H9 (cell line): ENCODE results near the gene ATP13A4. TPM values are rescaled to one million over a fixed set of nuclear protein-coding genes. Genes with fewer than 3 reads are reported as not detected.

Experiments
- DNase-seq: peaks from one replicate; pipeline ENCODE4 v3.0.0-alpha.2; 2017
- H2AFZ ChIP-seq: one replicate; pipeline ENCODE4 v1.6.1; 2013; ENCODE audit warnings: mild to moderate bottlenecking, low read length, control low read depth, moderate library complexity
- H2AK5ac ChIP-seq: 2 replicates; pipeline ENCODE4 v1.6.1; 2013; ENCODE audit warnings: low read length, control low read depth, mixed read lengths; ENCODE audit not compliant: insufficient read length
- H2BK120ac ChIP-seq: one replicate; pipeline ENCODE4 v1.6.1; 2013; ENCODE audit warnings: low read depth, mild to moderate bottlenecking, low read length, control low read depth, inconsistent platforms; ENCODE audit not compliant: poor library complexity, severe bottlenecking
- H2BK12ac ChIP-seq: 2 replicates; pipeline ENCODE4 v1.6.1; 2013; ENCODE audit warnings: low read length, control low read depth, mixed read lengths, low read depth; ENCODE audit not compliant: insufficient read length
- H2BK15ac ChIP-seq: 2 replicates; pipeline ENCODE4 v1.6.1; 2013; ENCODE audit warnings: low read depth, low read length, control low read depth
- H2BK20ac ChIP-seq: one replicate; pipeline ENCODE4 v1.6.1; 2013; ENCODE audit warnings: low read depth, mild to moderate bottlenecking, low read length, control low read depth, inconsistent platforms; ENCODE audit not compliant: poor library complexity, severe bottlenecking
- H2BK5ac ChIP-seq: 2 replicates; pipeline ENCODE4 v1.6.1; 2013; ENCODE audit warnings: low read length, control low read depth, mixed read lengths; ENCODE audit not compliant: insufficient read length
- H3K14ac ChIP-seq: 2 replicates; pipeline ENCODE4 v1.6.1; 2013; ENCODE audit warnings: low read length, control low read depth; ENCODE audit not compliant: insufficient read depth
- H3K18ac ChIP-seq: 2 replicates; pipeline ENCODE4 v1.6.1; 2013; ENCODE audit warnings: low read depth, mild to moderate bottlenecking, mixed read lengths, low read length, control low read depth; ENCODE audit not compliant: insufficient read length
- H3K23ac ChIP-seq: 2 replicates; pipeline ENCODE4 v1.6.1; 2013; ENCODE audit warnings: low read length, control low read depth, mixed read lengths, low read depth; ENCODE audit not compliant: insufficient read length
- H3K23me2 ChIP-seq: 2 replicates; pipeline ENCODE4 v1.6.1; 2013; ENCODE audit warnings: low read depth, mild to moderate bottlenecking, mixed read lengths, low read length, control low read depth; ENCODE audit not compliant: insufficient read length, poor library complexity, severe bottlenecking
- H3K27ac ChIP-seq: 2 replicates; pipeline ENCODE4 v1.5.1; 2013; ENCODE audit warnings: low read length, control low read depth, mixed read lengths, low read depth; ENCODE audit not compliant: insufficient read length
- H3K27me3 ChIP-seq: 2 replicates; pipeline ENCODE4 v1.6.1; 2013; ENCODE audit warnings: low read length, control low read depth, inconsistent platforms; ENCODE audit not compliant: insufficient read depth
- H3K4ac ChIP-seq: 2 replicates; pipeline ENCODE4 v1.6.1; 2013; ENCODE audit warnings: low read depth, mild to moderate bottlenecking, control low read depth, inconsistent platforms, low read length, moderate library complexity
- H3K4me1 ChIP-seq: 2 replicates; pipeline ENCODE4 v1.6.1; 2013; ENCODE audit warnings: low read length, control low read depth, inconsistent platforms; ENCODE audit not compliant: insufficient read depth
- H3K4me2 ChIP-seq: 2 replicates; pipeline ENCODE4 v1.6.1; 2013; ENCODE audit warnings: low read length, control low read depth, mixed read lengths; ENCODE audit not compliant: insufficient read length, insufficient read depth
- H3K56ac ChIP-seq: 2 replicates; pipeline ENCODE4 v1.6.1; 2013; ENCODE audit warnings: low read depth, mild to moderate bottlenecking, mixed read lengths, low read length, control low read depth; ENCODE audit not compliant: insufficient read length
- H3K79me1 ChIP-seq: 2 replicates; pipeline ENCODE4 v1.6.1; 2013; ENCODE audit warnings: low read depth, mild to moderate bottlenecking, moderate library complexity, low read length, control low read depth, inconsistent platforms; ENCODE audit not compliant: insufficient read depth, poor library complexity, severe bottlenecking
- H3K79me2 ChIP-seq: 2 replicates; pipeline ENCODE4 v1.6.1; 2013; ENCODE audit warnings: low read length, control low read depth, inconsistent platforms; ENCODE audit not compliant: insufficient read depth
- H3K9ac ChIP-seq: 2 replicates; pipeline ENCODE4 v1.6.1; 2013; ENCODE audit warnings: low read length, control low read depth, mixed read lengths; ENCODE audit not compliant: insufficient read length; ENCODE audit errors: extremely low read depth
- H3K9me3 ChIP-seq: one replicate; pipeline ENCODE4 v1.6.1; 2013; ENCODE audit warnings: low read depth, low read length, inconsistent platforms; ENCODE audit not compliant: control insufficient read depth
- H3T11ph ChIP-seq: one replicate; pipeline ENCODE4 v1.6.1; 2013; ENCODE audit warnings: mild to moderate bottlenecking, low read length, control low read depth, inconsistent platforms
- H4K20me1 ChIP-seq: one replicate; pipeline ENCODE4 v1.6.1; 2013; ENCODE audit not compliant: control insufficient read depth, insufficient read length, insufficient read depth
- H4K5ac ChIP-seq: 2 replicates; pipeline ENCODE4 v1.6.1; 2013; ENCODE audit warnings: low read depth, mild to moderate bottlenecking, mixed read lengths, low read length, control low read depth; ENCODE audit not compliant: insufficient read length
- H4K8ac ChIP-seq: replicated peaks from 2 replicates; pipeline ENCODE4 v1.6.1; 2013; ENCODE audit warnings: low read length, control low read depth, mixed read lengths, low read depth; ENCODE audit not compliant: insufficient read length
- H4K91ac ChIP-seq: 2 replicates; pipeline ENCODE4 v1.6.1; 2013; ENCODE audit warnings: low read depth, mild to moderate bottlenecking, moderate library complexity, mixed read lengths, low read length, control low read depth; ENCODE audit not compliant: insufficient read length
- H3K27ac Mint-ChIP-seq, 3 experiments: 2 replicates in 2 of 3; 3 replicates in 1 of 3; pipeline ENCODE4 v1.8.0; 2020 to 2021; ENCODE audit warnings: mixed read lengths in 3 of 3, mild to moderate bottlenecking in 1 of 3, moderate library complexity in 1 of 3
- H3K27me3 Mint-ChIP-seq: 2 replicates; pipeline ENCODE4 v1.8.0; 2021; ENCODE audit warnings: low read depth, mild to moderate bottlenecking, moderate library complexity, mixed read lengths
- H3K36me3 Mint-ChIP-seq, 3 experiments: 2 replicates in 2 of 3; 3 replicates in 1 of 3; pipeline ENCODE4 v1.8.0; 2020 to 2021; ENCODE audit warnings: low read depth in 3 of 3, mixed read lengths in 3 of 3; ENCODE audit not compliant: insufficient read depth in 1 of 3
- H3K4me1 Mint-ChIP-seq, 2 experiments: 2 replicates each; pipeline ENCODE4 v1.8.0; 2020; ENCODE audit warnings: mixed read lengths in 2 of 2
- H3K4me3 Mint-ChIP-seq, 2 experiments: 2 replicates in 1 of 2; 3 replicates in 1 of 2; pipeline ENCODE4 v1.8.0; 2020 to 2021; ENCODE audit warnings: mild to moderate bottlenecking in 2 of 2, mixed read lengths in 2 of 2, moderate library complexity in 1 of 2
- H3K9me3 Mint-ChIP-seq, 2 experiments: 2 replicates in 1 of 2; 3 replicates in 1 of 2; pipeline ENCODE4 v1.8.0; 2020; ENCODE audit warnings: mild to moderate bottlenecking in 2 of 2, mixed read lengths in 2 of 2, moderate library complexity in 1 of 2
- CTCF ChIP-seq: fragments of 200-600 bp; sonication (generic); conservative IDR thresholded peaks from 3 replicates; pipeline ENCODE4 v1.8.0; 2021; ENCODE audit warnings: antibody characterized with exemption, mild to moderate bottlenecking
- total RNA-seq: library from RNA; stranded (reverse); gene quantifications from 2 replicates; pipeline ENCODE4 v1.2.1, GENCODE V29; 2021

ATP13A4 gene
- total RNA-seq, 1 experiment from 2014 or later, result 0.13 TPM

- peaks cover 1% of the 10 kb centered on the region; the same call in 1 of the 2 replicates for H3K27me3 Mint-ChIP-seq
- no peak overlapping the region for H2BK15ac ChIP-seq
- no peak overlapping the region for H3K56ac ChIP-seq
- no peak overlapping the region for H3K27ac Mint-ChIP-seq
- H2BK12ac ChIP-seq, result no peak overlapping the region
- H2AK5ac ChIP-seq, result no peak overlapping the region
- no peak overlapping the region for H2BK120ac ChIP-seq
- H3K4me2 ChIP-seq, result no peak overlapping the region
- no peak overlapping the region for H3K9ac ChIP-seq
- H3K23me2 ChIP-seq, result no peaks in the 10 kb centered on the region
- no peak overlapping the region for H3K18ac ChIP-seq
- no peak overlapping the region for H3K27ac ChIP-seq
- no peak overlapping the region for H3T11ph ChIP-seq
- no peak overlapping the region for H2BK5ac ChIP-seq
- H3K9me3 ChIP-seq, result no peaks in the 10 kb centered on the region
- no peak overlapping the region for H3K4ac ChIP-seq
- no peak for DNase-seq
- no peaks in the 10 kb centered on the region for H3K27me3 ChIP-seq
- no peak overlapping the region for H4K8ac ChIP-seq
- no peak overlapping the region for H4K5ac ChIP-seq
- peaks cover 0 to 7% of the 10 kb centered on the region in 2 experiments; a peak in 2 of 4 replicates for H3K4me1 Mint-ChIP-seq
- H4K20me1 ChIP-seq, result no peaks in the 10 kb centered on the region
- H3K79me2 ChIP-seq, result no peaks in the 10 kb centered on the region
- H3K79me1 ChIP-seq, result no peaks in the 10 kb centered on the region
- H3K4me3 Mint-ChIP-seq, result no peak overlapping the region
- H3K9me3 Mint-ChIP-seq, result no peaks in the 10 kb centered on the region
- no peak overlapping the region for H2BK20ac ChIP-seq
- no peak overlapping the region for H3K23ac ChIP-seq
- no peaks in the 10 kb centered on the region for H3K36me3 Mint-ChIP-seq
- TF ChIP-seq CTCF, result peak; percentile 63
- H3K14ac ChIP-seq, result no peak overlapping the region
- no peak overlapping the region for H2AFZ ChIP-seq
- no peaks in the 10 kb centered on the region for H3K4me1 ChIP-seq
- H4K91ac ChIP-seq, result no peak overlapping the region
Measured at GRCh38 chr3:193452338-193452737, 102.4 kb downstream of the ATP13A4 start.
